ENCODE results near the gene FILIP1L.

Gene FILIP1L

GRCh38 chr3:100046986-100047385, 67.3 kb downstream of the FILIP1L start:
- H3K4me1 ChIP-seq (ENCODE audit: control insufficient read depth, insufficient read depth, low read length, poor library complexity, severe bottlenecking): no peaks in the 10 kb centered on the region
- no peak overlapping the region for H3K27ac ChIP-seq (ENCODE audit: insufficient read depth, low read length, poor library complexity, severe bottlenecking)
- H3K9me3 ChIP-seq (ENCODE audit: control insufficient read depth, low read length): no peaks in the 10 kb centered on the region
- H3K4me3 ChIP-seq (ENCODE audit: insufficient read depth, low read depth, low read length, poor library complexity, severe bottlenecking): no peak overlapping the region
- DNase-seq: no peak
- no peaks in the 10 kb centered on the region for H3K36me3 ChIP-seq (ENCODE audit: control insufficient read depth, insufficient read depth, low read length)
- no peaks in the 10 kb centered on the region for H3K27me3 ChIP-seq (replicated peaks; ENCODE audit: control insufficient read depth, insufficient read depth, low read length, poor library complexity, severe bottlenecking)

- Histone ChIP-seq H3K36me3 (ENCODE audit: control insufficient read depth, insufficient read depth, low read length) (no peaks in the 10 kb centered on the region), H3K27me3 (replicated peaks; ENCODE audit: control insufficient read depth, insufficient read depth, low read length, poor library complexity, severe bottlenecking) (no peaks in the 10 kb centered on the region), H3K4me3 (ENCODE audit: insufficient read depth, low read depth, low read length, poor library complexity, severe bottlenecking) (no peak overlapping the region), H3K4me1 (ENCODE audit: control insufficient read depth, insufficient read depth, low read length, poor library complexity, severe bottlenecking) (no peaks in the 10 kb centered on the region), H3K27ac (ENCODE audit: insufficient read depth, low read length, poor library complexity, severe bottlenecking) (no peak overlapping the region), H3K9me3 (ENCODE audit: control insufficient read depth, low read length) (no peaks in the 10 kb centered on the region)
- DNase-seq: no peak
These were observed 68.6 kb downstream of the FILIP1L start for GRCh38 chr3:100045696-100046095.

- no peak for DNase-seq
- Histone ChIP-seq H3K4me1 (ENCODE audit: control insufficient read depth, insufficient read depth, low read length, poor library complexity, severe bottlenecking) (no peaks in the 10 kb centered on the region), H3K4me3 (ENCODE audit: insufficient read depth, low read depth, low read length, poor library complexity, severe bottlenecking) (no peak overlapping the region), H3K27ac (ENCODE audit: insufficient read depth, low read length, poor library complexity, severe bottlenecking) (no peak overlapping the region), H3K36me3 (ENCODE audit: control insufficient read depth, insufficient read depth, low read length) (no peaks in the 10 kb centered on the region), H3K9me3 (ENCODE audit: control insufficient read depth, low read length) (no peaks in the 10 kb centered on the region), H3K27me3 (replicated peaks; ENCODE audit: control insufficient read depth, insufficient read depth, low read length, poor library complexity, severe bottlenecking) (no peaks in the 10 kb centered on the region)
These were observed 69.9 kb downstream of the FILIP1L start for GRCh38 chr3:100044369-100044768.

GRCh38 chr3:100043271-100043670, 71.0 kb downstream of the FILIP1L start:
- Histone ChIP-seq H3K27ac (ENCODE audit: insufficient read depth, low read length, poor library complexity, severe bottlenecking) (no peak overlapping the region), H3K4me1 (ENCODE audit: control insufficient read depth, insufficient read depth, low read length, poor library complexity, severe bottlenecking) (no peaks in the 10 kb centered on the region), H3K27me3 (replicated peaks; ENCODE audit: control insufficient read depth, insufficient read depth, low read length, poor library complexity, severe bottlenecking) (no peaks in the 10 kb centered on the region), H3K36me3 (ENCODE audit: control insufficient read depth, insufficient read depth, low read length) (no peaks in the 10 kb centered on the region), H3K9me3 (ENCODE audit: control insufficient read depth, low read length) (no peaks in the 10 kb centered on the region), H3K4me3 (ENCODE audit: insufficient read depth, low read depth, low read length, poor library complexity, severe bottlenecking) (no peak overlapping the region)
- DNase-seq: no peak

GRCh38 chr3:100042166-100042981, 71.9 kb downstream of the FILIP1L start:
- no peak for DNase-seq
- no peak overlapping the region for H3K4me3 ChIP-seq (ENCODE audit: insufficient read depth, low read depth, low read length, poor library complexity, severe bottlenecking)
- no peak overlapping the region for H3K27ac ChIP-seq (ENCODE audit: insufficient read depth, low read length, poor library complexity, severe bottlenecking)
- no peaks in the 10 kb centered on the region for H3K9me3 ChIP-seq (ENCODE audit: control insufficient read depth, low read length)
- H3K4me1 ChIP-seq (ENCODE audit: control insufficient read depth, insufficient read depth, low read length, poor library complexity, severe bottlenecking): no peaks in the 10 kb centered on the region
- H3K27me3 ChIP-seq (replicated peaks; ENCODE audit: control insufficient read depth, insufficient read depth, low read length, poor library complexity, severe bottlenecking): no peaks in the 10 kb centered on the region
- H3K36me3 ChIP-seq (ENCODE audit: control insufficient read depth, insufficient read depth, low read length): no peaks in the 10 kb centered on the region

GRCh38 chr3:100041328-100041749, 73.0 kb downstream of the FILIP1L start:
- Histone ChIP-seq H3K4me3 (ENCODE audit: insufficient read depth, low read depth, low read length, poor library complexity, severe bottlenecking) (no peak overlapping the region), H3K36me3 (ENCODE audit: control insufficient read depth, insufficient read depth, low read length) (no peaks in the 10 kb centered on the region), H3K27me3 (replicated peaks; ENCODE audit: control insufficient read depth, insufficient read depth, low read length, poor library complexity, severe bottlenecking) (no peaks in the 10 kb centered on the region), H3K4me1 (ENCODE audit: control insufficient read depth, insufficient read depth, low read length, poor library complexity, severe bottlenecking) (no peaks in the 10 kb centered on the region), H3K27ac (ENCODE audit: insufficient read depth, low read length, poor library complexity, severe bottlenecking) (no peak overlapping the region), H3K9me3 (ENCODE audit: control insufficient read depth, low read length) (no peaks in the 10 kb centered on the region)
- no peak for DNase-seq

GRCh38 chr3:100040451-100041225, 73.7 kb downstream of the FILIP1L start:
- Histone ChIP-seq H3K9me3 (ENCODE audit: control insufficient read depth, low read length) (no peaks in the 10 kb centered on the region), H3K36me3 (ENCODE audit: control insufficient read depth, insufficient read depth, low read length) (no peaks in the 10 kb centered on the region), H3K27me3 (replicated peaks; ENCODE audit: control insufficient read depth, insufficient read depth, low read length, poor library complexity, severe bottlenecking) (no peaks in the 10 kb centered on the region), H3K27ac (ENCODE audit: insufficient read depth, low read length, poor library complexity, severe bottlenecking) (no peak overlapping the region), H3K4me1 (ENCODE audit: control insufficient read depth, insufficient read depth, low read length, poor library complexity, severe bottlenecking) (no peaks in the 10 kb centered on the region), H3K4me3 (ENCODE audit: insufficient read depth, low read depth, low read length, poor library complexity, severe bottlenecking) (no peak overlapping the region)
- DNase-seq: no peak

GRCh38 chr3:100039075-100039474, 75.2 kb downstream of the FILIP1L start:
- no peak overlapping the region for H3K27ac ChIP-seq (ENCODE audit: insufficient read depth, low read length, poor library complexity, severe bottlenecking)
- H3K4me1 ChIP-seq (ENCODE audit: control insufficient read depth, insufficient read depth, low read length, poor library complexity, severe bottlenecking): no peaks in the 10 kb centered on the region
- H3K9me3 ChIP-seq (ENCODE audit: control insufficient read depth, low read length): no peaks in the 10 kb centered on the region
- no peaks in the 10 kb centered on the region for H3K36me3 ChIP-seq (ENCODE audit: control insufficient read depth, insufficient read depth, low read length)
- no peaks in the 10 kb centered on the region for H3K27me3 ChIP-seq (replicated peaks; ENCODE audit: control insufficient read depth, insufficient read depth, low read length, poor library complexity, severe bottlenecking)
- DNase-seq: no peak
- no peak overlapping the region for H3K4me3 ChIP-seq (ENCODE audit: insufficient read depth, low read depth, low read length, poor library complexity, severe bottlenecking)

GRCh38 chr3:100033903-100034471, 80.3 kb downstream of the FILIP1L start:
- H3K36me3 ChIP-seq (ENCODE audit: control insufficient read depth, insufficient read depth, low read length): no peaks in the 10 kb centered on the region
- no peak overlapping the region for H3K4me3 ChIP-seq (ENCODE audit: insufficient read depth, low read depth, low read length, poor library complexity, severe bottlenecking)
- no peaks in the 10 kb centered on the region for H3K9me3 ChIP-seq (ENCODE audit: control insufficient read depth, low read length)
- no peak for DNase-seq
- no peaks in the 10 kb centered on the region for H3K27me3 ChIP-seq (replicated peaks; ENCODE audit: control insufficient read depth, insufficient read depth, low read length, poor library complexity, severe bottlenecking)
- H3K27ac ChIP-seq (ENCODE audit: insufficient read depth, low read length, poor library complexity, severe bottlenecking): no peak overlapping the region
- H3K4me1 ChIP-seq (ENCODE audit: control insufficient read depth, insufficient read depth, low read length, poor library complexity, severe bottlenecking): no peaks in the 10 kb centered on the region

- Histone ChIP-seq H3K27me3 (replicated peaks; ENCODE audit: control insufficient read depth, insufficient read depth, low read length, poor library complexity, severe bottlenecking) (no peaks in the 10 kb centered on the region), H3K27ac (ENCODE audit: insufficient read depth, low read length, poor library complexity, severe bottlenecking) (no peak overlapping the region), H3K9me3 (ENCODE audit: control insufficient read depth, low read length) (no peaks in the 10 kb centered on the region), H3K4me3 (ENCODE audit: insufficient read depth, low read depth, low read length, poor library complexity, severe bottlenecking) (no peak overlapping the region), H3K4me1 (ENCODE audit: control insufficient read depth, insufficient read depth, low read length, poor library complexity, severe bottlenecking) (no peaks in the 10 kb centered on the region), H3K36me3 (ENCODE audit: control insufficient read depth, insufficient read depth, low read length) (no peaks in the 10 kb centered on the region)
- DNase-seq: no peak
These were observed 81.1 kb downstream of the FILIP1L start for GRCh38 chr3:100033184-100033583.
